IMR-90 (cell line): ENCODE data around the gene PTPRH.

ENCODE experiments used
- CTCF ChIP-seq: conservative IDR thresholded peaks from 2 replicates; pipeline ENCODE4 v1.5.1; 2012; ENCODE audit warnings: mild to moderate bottlenecking, low read depth, low read length, improper control_type of control experiment
- FOS ChIP-seq: fragments of 150-350 bp; IDR thresholded peaks from 2 replicates; pipeline ENCODE4 v1.6.1; 2016; ENCODE audit warnings: low read depth, low read length
- POLR2A ChIP-seq: IDR thresholded peaks from 2 replicates; pipeline ENCODE4 v1.6.1; 2012; ENCODE audit warnings: mild to moderate bottlenecking, low read depth, low read length
- SMC3 ChIP-seq: fragments of 150-350 bp; IDR thresholded peaks from 2 replicates; pipeline ENCODE4 v1.6.1; 2016; ENCODE audit warnings: low read depth, mild to moderate bottlenecking, antibody characterized with exemption, low read length, moderate library complexity

- TF ChIP-seq CTCF, result no peak
- TF ChIP-seq SMC3, result no peak
- TF ChIP-seq POLR2A, result no peak
- TF ChIP-seq FOS, result no peak
Observed at GRCh38 chr19:55238030-55238429, 28.7 kb upstream of the PTPRH start.
